ENCODE data around the gene SYTL3. TPM values are rescaled to one million over a fixed set of nuclear protein-coding genes. Genes with fewer than 3 reads are reported as not detected.

Gene SYTL3
- total RNA-seq, 1 experiment from 2014 or later = 0.09 TPM

GRCh38 chr6:158778005-158778527 lies 128.2 kb downstream of the SYTL3 start:
- no peak overlapping the region for H3K27ac ChIP-seq (ENCODE audit: insufficient read length, low read depth, low read length)
- no CpG with 5 or more reads among the region's 6 CpGs for WGBS (ENCODE audit: extremely low coverage, insufficient read length, low lambda C conversion rate)
- H3K27ac Mint-ChIP-seq = no peak overlapping the region; a peak in 1 of 7 replicates
- no peak overlapping the region for H3K4me2 ChIP-seq (ENCODE audit: insufficient read depth, insufficient read length, low read length)
- H3K9me3 Mint-ChIP-seq = no peaks in the 10 kb centered on the region
- H3K23me2 ChIP-seq (ENCODE audit: insufficient read length, low read depth, low read length, poor library complexity, severe bottlenecking) = no peaks in the 10 kb centered on the region
- H2BK12ac ChIP-seq (ENCODE audit: insufficient read length, low read depth, low read length) = no peak overlapping the region
- H2BK5ac ChIP-seq (ENCODE audit: insufficient read length, low read length) = no peak overlapping the region
- no peak overlapping the region for H3T11ph ChIP-seq (ENCODE audit: low read length)
- no peak overlapping the region for H2BK20ac ChIP-seq (ENCODE audit: low read depth, low read length, poor library complexity, severe bottlenecking)
- no peak overlapping the region for H4K5ac ChIP-seq (ENCODE audit: insufficient read length, low read depth, low read length)
- TF ChIP-seq CTCF (conservative IDR thresholded peaks at IDR 0.05) = no peak
- no peak overlapping the region for H3K4ac ChIP-seq (ENCODE audit: low read depth, low read length)
- H3K79me2 ChIP-seq (ENCODE audit: insufficient read depth, low read length) = no peaks in the 10 kb centered on the region
- no peaks in the 10 kb centered on the region for H3K27me3 ChIP-seq (ENCODE audit: insufficient read depth, low read length)
- H3K79me1 ChIP-seq (ENCODE audit: insufficient read depth, low read depth, low read length, poor library complexity, severe bottlenecking) = peaks cover 13% of the 10 kb centered on the region
- H3K56ac ChIP-seq (ENCODE audit: insufficient read length, low read depth, low read length) = no peak overlapping the region
- no peaks in the 10 kb centered on the region for H3K9me3 ChIP-seq (ENCODE audit: control insufficient read depth, low read depth, low read length)
- H2BK120ac ChIP-seq (ENCODE audit: low read depth, low read length, poor library complexity, severe bottlenecking) = no peak overlapping the region
- no peaks in the 10 kb centered on the region for H3K27me3 Mint-ChIP-seq (ENCODE audit: low read depth)
- H3K4me3 Mint-ChIP-seq = no peak overlapping the region
- no peak overlapping the region for H2AFZ ChIP-seq (ENCODE audit: low read length)
- no peaks in the 10 kb centered on the region for H3K4me1 ChIP-seq (ENCODE audit: insufficient read depth, low read length)
- H3K18ac ChIP-seq (ENCODE audit: insufficient read length, low read depth, low read length) = no peak overlapping the region
- H3K9ac ChIP-seq (ENCODE audit: extremely low read depth, insufficient read length, low read length) = no peak overlapping the region
- no peak for DNase-seq
- H3K4me1 Mint-ChIP-seq = peaks cover 19 to 28% of the 10 kb centered on the region in 2 experiments
- H2BK15ac ChIP-seq (ENCODE audit: low read depth, low read length) = no peak overlapping the region
- no peak overlapping the region for H3K14ac ChIP-seq (ENCODE audit: insufficient read depth, low read length)
- H4K20me1 ChIP-seq (ENCODE audit: control insufficient read depth, insufficient read depth, insufficient read length) = no peaks in the 10 kb centered on the region
- no peak overlapping the region for H4K8ac ChIP-seq (replicated peaks; ENCODE audit: insufficient read length, low read depth, low read length)
- no peak overlapping the region for H4K91ac ChIP-seq (ENCODE audit: insufficient read length, low read depth, low read length)
- H3K36me3 Mint-ChIP-seq (ENCODE audit: insufficient read depth in 1 of 3, low read depth in 3 of 3) = peaks cover 62 to 94% (median 88%) of the 10 kb centered on the region in 3 experiments
- no peak overlapping the region for H3K23ac ChIP-seq (ENCODE audit: insufficient read length, low read depth, low read length)
- H2AK5ac ChIP-seq (ENCODE audit: insufficient read length, low read length) = no peak overlapping the region

Measured in H9 (cell line).